ENCODE measurements around the gene AMIGO2. TPM values are rescaled to one million over a fixed set of nuclear protein-coding genes. Genes with fewer than 3 reads are reported as not detected.

Gene AMIGO2
- total RNA-seq, 1 experiment from 2014 or later: 0.96 TPM

- H3K4me1 ChIP-seq (ENCODE audit: control insufficient read depth in 1 of 2, insufficient read depth in 2 of 2, low read length in 2 of 2): no peaks in the 10 kb centered on the region
- H4K20me1 ChIP-seq (ENCODE audit: insufficient read depth): no peaks in the 10 kb centered on the region
- ChIA-PET RAD21 (ENCODE audit: low non-redundant PET in 1 of 2, low total read pairs in 2 of 2, uncharacterized antibody in 2 of 2, unreplicated experiment in 2 of 2) (interaction anchor here (0.6 to 0.9 kb wide), 2 partner anchors 28 to 39 kb away, joined by 3 to 5 read pairs; no protein-coding TSS in a partner anchor), POLR2A (no interaction called here), CTCF (interaction anchor here (0.8 to 2.8 kb wide), 16 partner anchors 9 to 999 kb away, joined by 3 to 17 read pairs (median 6); partner anchors contain the start of genes AMIGO2 and PCED1B)
- no peaks in the 10 kb centered on the region for H3K79me2 ChIP-seq (ENCODE audit: insufficient read depth, low read length)
- no peak overlapping the region for H3K4me3 ChIP-seq (replicated peaks in 1 of 2; ENCODE audit: low read depth in 1 of 2, low read length in 2 of 2)
- BruUV-seq (replicated peaks): no TSS peak
- H3K36me3 ChIP-seq (ENCODE audit: control insufficient read depth in 1 of 2, insufficient read depth in 2 of 2, low read length in 2 of 2): no peaks in the 10 kb centered on the region
- no peak for DNase-seq (ENCODE audit: low read depth, low spot score)
- H3K27ac ChIP-seq (ENCODE audit: low read depth, low read length): no peak overlapping the region
- H3K9me3 ChIP-seq (ENCODE audit: control insufficient read depth in 1 of 2, insufficient read depth in 1 of 2, low read depth in 1 of 2, low read length in 2 of 2): no peaks in the 10 kb centered on the region
- H2AFZ ChIP-seq (ENCODE audit: low read depth, low read length, poor library complexity, severe bottlenecking): peak overlapping the region; percentile 92
- ATAC-seq: peak; percentile 76
- H3K9me2 ChIP-seq (ENCODE audit: insufficient read depth): no peaks in the 10 kb centered on the region
- intact Hi-C loops (cut with micrococcal nuclease): loop anchor here (5.0 kb wide), 1 partner anchor 326 kb away; no protein-coding TSS in a partner anchor
- no peak overlapping the region for H3K4me2 ChIP-seq (ENCODE audit: low read length)
- no peaks in the 10 kb centered on the region for H3K27me3 ChIP-seq (ENCODE audit: insufficient read depth, low read length)
- H3K9ac ChIP-seq (ENCODE audit: low read length): no peak overlapping the region
- TF ChIP-seq CTCF (IDR thresholded peaks at IDR 0.05 in 2 of 3, conservative IDR thresholded peaks at IDR 0.05 in 1 of 3; ENCODE audit: borderline replicate concordance in 1 of 3, insufficient read depth in 1 of 3, low read depth in 2 of 3, low read length in 2 of 3): peak; percentile 37 to 69 (median 65); a peak in 5 of 6 replicates
- TF ChIP-seq YY1 (IDR thresholded peaks at IDR 0.05; ENCODE audit: extremely low read depth, insufficient replicate concordance, low read depth, low read length): no peak
- TF ChIP-seq RAD21 (IDR thresholded peaks at IDR 0.05; ENCODE audit: low read depth): peak; percentile 57
These were observed 8.4 kb downstream of the AMIGO2 start for GRCh38 chr12:47071241-47071852.

- no peaks in the 10 kb centered on the region for H3K4me1 ChIP-seq (ENCODE audit: control insufficient read depth in 1 of 2, insufficient read depth in 2 of 2, low read length in 2 of 2)
- DNase-seq (ENCODE audit: low read depth, low spot score): no peak
- CTCF ChIA-PET: interaction anchor here (0.8 to 2.8 kb wide), 13 partner anchors 10 to 998 kb away, joined by 3 to 17 read pairs (median 5); partner anchors contain the start of genes AMIGO2 and PCED1B
- no peak overlapping the region for H2AFZ ChIP-seq (ENCODE audit: low read depth, low read length, poor library complexity, severe bottlenecking)
- no peak overlapping the region for H3K4me3 ChIP-seq (replicated peaks in 1 of 2; ENCODE audit: low read depth in 1 of 2, low read length in 2 of 2)
- intact Hi-C loops (cut with micrococcal nuclease): loop anchor here (5.0 kb wide), 1 partner anchor 327 kb away; no protein-coding TSS in a partner anchor
- H3K9ac ChIP-seq (ENCODE audit: low read length): no peak overlapping the region
- TF ChIP-seq ZBTB33 (IDR thresholded peaks at IDR 0.05; ENCODE audit: extremely low read depth, insufficient replicate concordance, low read length) (no peak), YY1 (IDR thresholded peaks at IDR 0.05; ENCODE audit: extremely low read depth, insufficient replicate concordance, low read depth, low read length) (no peak), SRF (IDR thresholded peaks at IDR 0.05; ENCODE audit: low read depth) (no peak), ELF1 (IDR thresholded peaks at IDR 0.05; ENCODE audit: borderline replicate concordance, low read depth) (no peak), RAD21 (IDR thresholded peaks at IDR 0.05; ENCODE audit: low read depth) (no peak), REST (IDR thresholded peaks at IDR 0.05; ENCODE audit: low read depth) (no peak)
- BruUV-seq (replicated peaks): no TSS peak
- H3K9me3 ChIP-seq (ENCODE audit: control insufficient read depth in 1 of 2, insufficient read depth in 1 of 2, low read depth in 1 of 2, low read length in 2 of 2): no peaks in the 10 kb centered on the region
- H3K4me2 ChIP-seq (ENCODE audit: low read length): no peak overlapping the region
- H4K20me1 ChIP-seq (ENCODE audit: insufficient read depth): no peaks in the 10 kb centered on the region
- RAD21 ChIA-PET (ENCODE audit: low non-redundant PET in 1 of 2, low total read pairs in 2 of 2, uncharacterized antibody in 2 of 2, unreplicated experiment in 2 of 2): no interaction called here
- no peak for ATAC-seq
- H3K36me3 ChIP-seq (ENCODE audit: control insufficient read depth in 1 of 2, insufficient read depth in 2 of 2, low read length in 2 of 2): no peaks in the 10 kb centered on the region
- POLR2A ChIA-PET: interaction anchor here (1.0 kb wide), 1 partner anchor 618 kb away, joined by 3 read pairs; no protein-coding TSS in a partner anchor
- no peaks in the 10 kb centered on the region for H3K27me3 ChIP-seq (ENCODE audit: insufficient read depth, low read length)
- H3K27ac ChIP-seq (ENCODE audit: low read depth, low read length): no peak overlapping the region
- H3K9me2 ChIP-seq (ENCODE audit: insufficient read depth): no peaks in the 10 kb centered on the region
- H3K79me2 ChIP-seq (ENCODE audit: insufficient read depth, low read length): no peaks in the 10 kb centered on the region
These were observed 9.4 kb downstream of the AMIGO2 start for GRCh38 chr12:47070310-47070709.
